HG03442 (cell line): ENCODE data around the gene HACE1.

Experiments
- ATAC-seq: cut with Tn5 transposase; IDR thresholded peaks from one replicate; pipeline ENCODE4 v1.9.1; 2021; ENCODE audit warnings: mild to moderate bottlenecking, moderate library complexity; ENCODE audit not compliant: unreplicated experiment

Gene HACE1

DNA sequence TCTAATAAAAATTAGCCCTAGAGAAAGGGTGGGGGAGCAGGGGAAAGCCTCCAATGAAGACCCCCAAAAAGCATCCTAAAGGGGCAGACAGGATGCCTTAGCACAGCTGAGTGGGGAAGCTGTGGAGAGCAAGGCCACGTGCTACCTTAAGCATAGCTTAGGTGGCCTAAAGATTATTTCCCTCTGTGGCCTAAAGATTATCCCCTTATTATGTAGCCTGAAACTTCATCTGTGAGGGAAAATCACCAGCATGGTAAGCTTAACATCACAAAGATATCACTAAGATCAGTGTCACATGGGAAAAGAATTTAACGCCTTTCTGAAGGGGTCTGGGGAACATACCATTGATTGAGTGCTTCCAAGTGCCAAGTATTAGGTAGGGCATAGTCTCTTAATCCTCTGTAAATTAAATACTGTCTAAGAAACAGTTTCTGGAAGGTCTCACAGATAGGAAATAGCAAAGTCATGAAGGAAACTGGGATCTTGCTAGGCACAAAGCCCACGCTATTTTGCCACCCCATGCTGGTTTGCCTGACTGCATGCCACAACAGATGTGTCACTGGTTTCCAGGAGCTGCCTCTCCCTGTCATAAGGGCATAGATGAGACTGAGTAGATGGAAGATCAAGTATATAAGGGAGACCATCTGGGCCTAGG, 170.0 kb downstream of the HACE1 start:
- ATAC-seq: no peak

DNA sequence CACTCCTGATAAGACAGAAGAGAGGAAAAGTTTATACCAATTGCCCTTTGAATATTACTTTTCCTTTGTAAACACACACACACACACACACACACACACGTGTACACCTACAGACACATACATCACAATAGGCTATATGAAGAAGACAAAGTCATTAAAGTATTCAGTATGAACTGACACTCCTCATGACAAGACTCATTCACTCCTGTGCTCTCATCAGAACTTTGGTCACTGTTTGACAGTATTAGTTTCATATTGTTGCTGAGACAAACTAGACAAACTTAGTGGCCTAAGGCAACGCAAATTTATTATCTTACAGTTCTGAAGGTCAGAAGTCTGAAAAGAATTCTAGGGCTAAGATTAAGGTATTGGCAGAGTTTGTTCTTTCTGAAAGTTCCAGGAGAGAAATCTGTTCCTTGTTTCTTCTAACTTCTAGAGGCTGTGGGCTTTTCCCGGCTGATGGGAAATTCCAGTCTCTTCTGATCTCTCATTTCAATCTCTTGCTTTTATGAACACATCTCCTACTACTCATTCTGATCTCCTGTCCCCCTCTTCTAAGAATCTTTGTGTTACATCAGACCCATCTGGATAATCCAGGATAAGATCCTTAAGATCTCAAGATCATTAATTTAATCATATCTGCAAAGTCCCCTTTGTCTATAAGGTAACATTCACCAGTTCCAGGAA, 171.3 kb downstream of the HACE1 start:
- ATAC-seq: peak; percentile 84

GRCh38 chr6:104686550-104687175, 173.1 kb downstream of the HACE1 start:
- no peak for ATAC-seq

DNA sequence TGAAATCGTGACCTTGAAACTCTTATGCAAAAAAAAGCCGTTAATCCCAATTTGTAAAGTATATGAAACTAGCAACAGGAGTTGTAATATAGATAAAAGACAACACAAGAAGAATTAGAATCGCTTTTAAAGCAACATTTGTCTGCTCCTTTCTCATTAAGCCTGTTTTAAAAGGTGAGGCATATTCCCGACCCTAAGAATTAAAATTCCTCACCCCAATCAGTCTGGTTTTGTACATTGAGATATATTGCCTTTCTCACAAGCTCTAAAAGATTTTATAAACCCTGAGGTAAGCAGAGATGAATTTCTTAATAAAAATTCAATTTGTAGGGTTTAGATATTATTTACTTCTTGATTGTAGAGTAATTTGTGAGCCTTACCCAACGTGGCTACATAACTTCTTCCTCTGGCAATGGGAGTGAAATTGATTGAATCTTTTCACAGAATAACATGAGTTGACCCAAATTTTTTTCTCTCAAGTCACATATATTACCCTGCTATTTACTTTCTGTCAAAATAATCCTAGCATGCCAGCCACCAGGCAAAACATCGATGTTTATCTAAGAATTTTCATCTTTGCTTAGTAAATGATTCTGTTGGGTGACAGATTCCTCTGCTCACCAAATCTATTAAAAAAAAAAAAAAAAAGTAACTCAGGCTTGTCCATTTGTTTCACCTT, 173.7 kb downstream of the HACE1 start:
- no peak for ATAC-seq

DNA sequence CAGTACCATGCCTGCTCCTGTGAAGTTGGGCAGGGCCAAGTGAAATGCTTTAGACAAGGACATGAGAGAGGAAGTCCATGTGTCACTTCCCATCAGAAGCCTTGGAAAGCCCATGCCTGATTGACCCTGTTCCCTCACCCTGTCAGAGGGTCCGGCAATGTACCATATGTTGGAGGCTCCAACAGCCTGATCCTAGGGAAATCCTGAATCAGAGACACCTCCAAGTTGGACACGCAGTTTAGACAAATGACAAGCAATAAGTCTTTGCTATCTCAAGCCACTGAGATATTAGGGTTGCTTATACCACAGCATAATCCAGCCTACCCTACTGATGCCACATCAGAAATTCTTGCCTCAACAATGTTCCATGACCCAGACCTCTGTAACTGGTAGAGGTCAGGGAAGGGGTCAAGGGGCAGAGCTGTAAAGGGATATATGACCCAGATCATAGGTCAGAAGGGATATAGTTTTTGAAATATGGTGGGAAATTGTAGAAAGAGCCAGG, 174.8 kb downstream of the HACE1 start:
- no peak for ATAC-seq

- ATAC-seq: no peak
Measured at GRCh38 chr6:104683809-104684208, 175.9 kb downstream of the HACE1 start.

DNA sequence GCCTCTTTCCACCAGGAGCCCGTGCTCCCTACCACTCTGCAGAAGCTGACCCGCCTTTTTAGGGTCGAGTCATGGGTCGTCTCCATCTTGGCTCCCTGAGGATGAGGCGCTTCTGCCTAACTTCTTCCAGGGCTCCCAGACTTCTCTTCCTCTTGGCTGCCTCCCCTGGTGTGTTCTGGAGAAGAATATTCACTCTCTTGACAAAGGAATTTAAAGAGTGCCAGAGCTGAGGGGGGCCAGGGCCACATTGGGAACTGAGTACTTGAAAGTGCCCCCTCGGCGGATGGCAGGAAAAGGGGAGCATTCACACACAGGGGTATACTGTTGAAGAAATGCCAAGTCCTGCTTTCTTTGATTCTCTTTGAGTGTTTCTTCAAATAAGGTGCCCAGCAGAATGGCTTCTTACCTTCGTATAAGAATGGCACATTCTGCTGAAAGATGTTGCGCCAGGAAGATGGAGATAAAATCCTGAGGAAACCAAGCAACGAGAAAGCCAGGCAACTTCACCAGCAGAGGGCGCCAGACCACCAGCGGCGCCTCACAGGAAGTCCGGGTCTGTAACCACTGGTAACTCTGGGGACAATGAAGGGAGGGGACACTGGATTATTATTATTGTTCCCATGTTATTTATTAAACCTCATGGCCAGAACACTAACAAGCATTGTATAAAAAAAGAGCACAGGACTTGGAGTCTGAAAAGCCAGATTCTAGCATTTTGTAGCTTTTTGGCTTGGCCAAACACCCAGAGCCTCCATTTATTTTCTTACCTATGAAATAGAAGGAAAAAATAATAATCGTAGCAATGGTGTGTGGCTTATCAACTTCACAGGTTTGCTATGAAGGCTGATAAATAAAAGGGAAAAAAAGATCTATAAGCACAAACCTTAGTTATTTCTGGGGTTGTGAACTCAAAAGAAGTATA, 176.7 kb downstream of the HACE1 start:
- ATAC-seq: peak; percentile 77

GRCh38 chr6:104680539-104680938, 179.2 kb downstream of the HACE1 start:
- no peak for ATAC-seq

DNA sequence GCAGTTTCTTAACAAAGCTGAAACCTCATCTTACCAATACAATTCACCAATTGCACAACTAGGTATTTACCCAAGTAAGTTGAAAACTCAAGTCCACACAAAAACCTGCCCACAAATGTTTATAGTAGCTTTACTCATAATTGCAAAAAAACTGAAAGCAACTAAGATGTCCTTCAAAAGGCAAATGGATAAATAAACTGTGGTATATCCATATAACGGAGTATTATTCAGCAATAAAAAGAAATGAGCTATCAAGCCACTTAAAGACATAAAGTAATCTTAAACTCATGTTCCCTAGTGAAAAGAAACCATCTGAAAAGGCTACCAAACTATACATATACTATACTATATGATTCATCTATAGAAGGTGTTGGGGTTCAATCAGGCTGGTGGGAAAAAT, 179.7 kb downstream of the HACE1 start:
- no peak for ATAC-seq
